Endodermal cell (in vitro differentiated cells): ENCODE measurements around the gene ST8SIA1. TPM values are rescaled to one million over a fixed set of nuclear protein-coding genes. Genes with fewer than 3 reads are reported as not detected.

Experiments used
- DNase-seq: peaks from one replicate; pipeline ENCODE4 v3.0.0-alpha.2; 2017
- H3K27ac ChIP-seq: 2 replicates; pipeline ENCODE4 v1.5.1; 2013; ENCODE audit warnings: mild to moderate bottlenecking, low read depth, low read length, moderate library complexity
- H3K27me3 ChIP-seq: 2 replicates; pipeline ENCODE4 v1.6.1; 2013; ENCODE audit warnings: mild to moderate bottlenecking, low read length, moderate library complexity; ENCODE audit not compliant: insufficient read depth, control insufficient read depth, poor library complexity, severe bottlenecking
- H3K36me3 ChIP-seq: 2 replicates; pipeline ENCODE4 v1.7.0; 2013; ENCODE audit warnings: mild to moderate bottlenecking, low read length, moderate library complexity; ENCODE audit not compliant: control insufficient read depth, insufficient read depth
- H3K4me1 ChIP-seq: one replicate; pipeline ENCODE4 v1.7.0; 2013; ENCODE audit warnings: low read length; ENCODE audit not compliant: control insufficient read depth, insufficient read depth
- H3K4me3 ChIP-seq: 2 replicates; pipeline ENCODE4 v1.5.1; 2013; ENCODE audit warnings: mild to moderate bottlenecking, low read length, moderate library complexity
- H3K9ac ChIP-seq: 2 replicates; pipeline ENCODE4 v1.6.1; 2013; ENCODE audit warnings: mild to moderate bottlenecking, low read length, moderate library complexity; ENCODE audit not compliant: poor library complexity, severe bottlenecking; ENCODE audit errors: extremely low read depth
- H3K9me3 ChIP-seq: 2 replicates; pipeline ENCODE4 v1.6.1; 2013; ENCODE audit warnings: mild to moderate bottlenecking, low read length, moderate library complexity; ENCODE audit not compliant: control insufficient read depth
- H3K27ac Mint-ChIP-seq: 2 replicates; pipeline ENCODE4 v1.8.0; 2020; ENCODE audit warnings: mixed read lengths
- H3K27me3 Mint-ChIP-seq: 2 replicates; pipeline ENCODE4 v1.8.0; 2021; ENCODE audit warnings: mild to moderate bottlenecking, mixed read lengths; ENCODE audit not compliant: insufficient read depth
- H3K36me3 Mint-ChIP-seq: 2 replicates; pipeline ENCODE4 v1.8.0; 2020; ENCODE audit warnings: low read depth, mixed read lengths
- H3K4me1 Mint-ChIP-seq: 2 replicates; pipeline ENCODE4 v1.8.0; 2020; ENCODE audit warnings: mixed read lengths
- H3K4me3 Mint-ChIP-seq: 2 replicates; pipeline ENCODE4 v1.8.0; 2020; ENCODE audit warnings: mild to moderate bottlenecking, moderate library complexity, mixed read lengths
- H3K9me3 Mint-ChIP-seq: 2 replicates; pipeline ENCODE4 v1.8.0; 2020; ENCODE audit warnings: mild to moderate bottlenecking, mixed read lengths
- CTCF ChIP-seq: fragments of 200-600 bp; sonication (generic); conservative IDR thresholded peaks from 2 replicates; pipeline ENCODE4 v1.5.0; 2021; ENCODE audit warnings: antibody characterized with exemption, mild to moderate bottlenecking
- WGBS, 2 experiments: methylation state at CpG; one replicate each; pipeline versions ENCODE4 v1.1.5 to v1.1.7; 2013; ENCODE audit warnings: missing lambda C conversion rate in 2 of 2, mixed read lengths in 1 of 2; ENCODE audit not compliant: insufficient coverage in 1 of 2, insufficient read length in 1 of 2; 5-methylcytosine and 5-hydroxymethylcytosine counted together
- total RNA-seq, 2 donors: library from RNA; stranded (reverse); fragmentation: NEBNext Ultra II Directional in 1 of 2; extraction: Animal tissue kit (Norgen Biotek cat#: 25700) in 1 of 2; gene quantifications; 2 replicates in 1 of 2; 3 replicates in 1 of 2; pipeline ENCODE4 v1.2.1, GENCODE V29; 2021

Gene ST8SIA1
- total RNA-seq, 2 donors from 2014 or later, result 11.2 to 13.3 TPM

GRCh38 chr12:22264380-22264779, 70.1 kb downstream of the ST8SIA1 start:
- Histone ChIP-seq H3K27me3 (no peaks in the 10 kb centered on the region), H3K9ac (no peak overlapping the region), H3K4me3 (no peak overlapping the region), H3K27ac (peak overlapping the region; percentile 29), H3K4me1 (no peaks in the 10 kb centered on the region), H3K9me3 (no peaks in the 10 kb centered on the region), H3K36me3 (no peaks in the 10 kb centered on the region)
- 92 to 96% methylated on average over 3 of the region's 5 CpGs for WGBS, 2 experiments
- Mint-ChIP-seq H3K27me3 (no peaks in the 10 kb centered on the region), H3K4me1 (peaks cover 15% of the 10 kb centered on the region), H3K36me3 (no peaks in the 10 kb centered on the region), H3K9me3 (peaks cover 2% of the 10 kb centered on the region), H3K27ac (no peak overlapping the region), H3K4me3 (no peak overlapping the region)
- no peak for DNase-seq
- TF ChIP-seq CTCF, result no peak

GRCh38 chr12:22262309-22262708, 72.2 kb downstream of the ST8SIA1 start:
- no peaks in the 10 kb centered on the region for H3K27me3 ChIP-seq
- Mint-ChIP-seq H3K36me3 (no peaks in the 10 kb centered on the region), H3K4me3 (no peak overlapping the region), H3K27me3 (no peaks in the 10 kb centered on the region), H3K4me1 (peaks cover 15% of the 10 kb centered on the region), H3K9me3 (no peaks in the 10 kb centered on the region), H3K27ac (peak overlapping the region; percentile 16)
- H3K9me3 ChIP-seq, result no peaks in the 10 kb centered on the region
- TF ChIP-seq CTCF, result no peak
- peak; percentile 66 for DNase-seq
- no peaks in the 10 kb centered on the region for H3K36me3 ChIP-seq
- H3K9ac ChIP-seq, result no peak overlapping the region
- no peaks in the 10 kb centered on the region for H3K4me1 ChIP-seq
- H3K4me3 ChIP-seq, result no peak overlapping the region
- H3K27ac ChIP-seq, result peak overlapping the region; percentile 89
- 36% methylated on average over 2 of the region's 2 CpGs; no CpG with 5 or more reads in 1 of the 2 experiments for WGBS, 2 experiments

- Mint-ChIP-seq H3K27me3 (no peaks in the 10 kb centered on the region), H3K9me3 (no peaks in the 10 kb centered on the region), H3K27ac (no peak overlapping the region), H3K4me1 (peaks cover 8% of the 10 kb centered on the region), H3K36me3 (no peaks in the 10 kb centered on the region), H3K4me3 (no peak overlapping the region)
- H3K27ac ChIP-seq, result peak overlapping the region; percentile 96
- DNase-seq, result no peak
- H3K36me3 ChIP-seq, result no peaks in the 10 kb centered on the region
- H3K4me3 ChIP-seq, result no peak overlapping the region
- H3K9me3 ChIP-seq, result no peaks in the 10 kb centered on the region
- no peak for TF ChIP-seq CTCF
- 89 to 91% methylated on average over 4 to 5 of the region's 6 CpGs for WGBS, 2 experiments
- peaks cover 4% of the 10 kb centered on the region for H3K4me1 ChIP-seq
- H3K27me3 ChIP-seq, result no peaks in the 10 kb centered on the region
- no peak overlapping the region for H3K9ac ChIP-seq
These were observed 77.4 kb downstream of the ST8SIA1 start for GRCh38 chr12:22257100-22257499.
